DND-41 (cell line): Measurements from ENCODE around the gene FAM20B.

Experiments
- EZH2 ChIP-seq: IDR thresholded peaks from 3 replicates; pipeline ENCODE4 v1.6.1; 2012; ENCODE audit warnings: borderline replicate concordance, low read depth, mild to moderate bottlenecking, moderate library complexity, low read length, inconsistent platforms; ENCODE audit not compliant: severe bottlenecking
- TF ChIP-seq, protein P1 (sequence below): IDR thresholded peaks from 2 replicates; pipeline ENCODE4 v1.5.1; 2012; ENCODE audit warnings: borderline replicate concordance, low read length, moderate library complexity, mild to moderate bottlenecking; ENCODE audit not compliant: poor library complexity, severe bottlenecking; ENCODE audit errors: extremely low read depth

DNA sequence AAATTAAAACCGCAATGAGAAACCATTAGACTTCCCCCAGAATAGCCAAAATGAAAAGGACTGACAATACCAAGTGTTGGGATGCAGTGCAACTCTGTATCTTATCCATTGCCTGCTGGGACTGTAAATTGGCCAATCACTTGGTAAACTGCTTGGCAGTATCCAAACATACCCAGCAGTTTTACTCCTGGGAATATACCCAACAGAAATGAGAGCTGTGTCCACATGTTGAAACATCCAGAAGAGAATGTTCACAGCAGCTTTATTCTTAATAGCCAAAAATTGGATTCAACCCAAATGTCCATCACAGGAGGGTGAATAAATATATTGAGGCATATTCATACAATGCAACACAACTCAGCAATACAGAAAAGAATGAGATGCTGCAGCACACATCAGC, 13.7 kb upstream of the FAM20B start:
- TF ChIP-seq, protein P1, sequence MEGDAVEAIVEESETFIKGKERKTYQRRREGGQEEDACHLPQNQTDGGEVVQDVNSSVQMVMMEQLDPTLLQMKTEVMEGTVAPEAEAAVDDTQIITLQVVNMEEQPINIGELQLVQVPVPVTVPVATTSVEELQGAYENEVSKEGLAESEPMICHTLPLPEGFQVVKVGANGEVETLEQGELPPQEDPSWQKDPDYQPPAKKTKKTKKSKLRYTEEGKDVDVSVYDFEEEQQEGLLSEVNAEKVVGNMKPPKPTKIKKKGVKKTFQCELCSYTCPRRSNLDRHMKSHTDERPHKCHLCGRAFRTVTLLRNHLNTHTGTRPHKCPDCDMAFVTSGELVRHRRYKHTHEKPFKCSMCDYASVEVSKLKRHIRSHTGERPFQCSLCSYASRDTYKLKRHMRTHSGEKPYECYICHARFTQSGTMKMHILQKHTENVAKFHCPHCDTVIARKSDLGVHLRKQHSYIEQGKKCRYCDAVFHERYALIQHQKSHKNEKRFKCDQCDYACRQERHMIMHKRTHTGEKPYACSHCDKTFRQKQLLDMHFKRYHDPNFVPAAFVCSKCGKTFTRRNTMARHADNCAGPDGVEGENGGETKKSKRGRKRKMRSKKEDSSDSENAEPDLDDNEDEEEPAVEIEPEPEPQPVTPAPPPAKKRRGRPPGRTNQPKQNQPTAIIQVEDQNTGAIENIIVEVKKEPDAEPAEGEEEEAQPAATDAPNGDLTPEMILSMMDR: no peak
- TF ChIP-seq EZH2: no peak
